ENCODE measurements around the gene PTPRA.

- TF ChIP-seq NR1H2 (CRISPR knock-in tag; IDR thresholded peaks at IDR 0.05; ENCODE audit: borderline replicate concordance, low read depth) (peak; percentile 93), POLR2AphosphoS5 (IDR thresholded peaks at IDR 0.05; ENCODE audit: low read depth, low read length) (peak; percentile 90), ZNF512 (CRISPR knock-in tag; IDR thresholded peaks at IDR 0.05) (no peak; the same call in 1 of the 2 replicates)
Measured at GRCh38 chr20:3045816-3046676, 172.8 kb downstream of the PTPRA start, which contains the start of gene MRPS26.
